ENCODE results near the gene PIEZO2. TPM values are rescaled to one million over a fixed set of nuclear protein-coding genes. Genes with fewer than 3 reads are reported as not detected.

PIEZO2 gene
- total RNA-seq, 4 donors from 2014 or later = 2.1 to 7.4 (median 2.5) TPM; not detected in 1

- no peak overlapping the region for H3K27ac ChIP-seq
- intact Hi-C loops (cut with DNase I) = no loop called here
- no peaks in the 10 kb centered on the region for H3K9me3 ChIP-seq
- H3K4me3 ChIP-seq = no peak overlapping the region
- H3K4me1 ChIP-seq = no peaks in the 10 kb centered on the region
- no peaks in the 10 kb centered on the region for H3K27me3 ChIP-seq
- H3K36me3 ChIP-seq = no peaks in the 10 kb centered on the region
- 60 to 76% methylated on average over 4 of the region's 4 CpGs for WGBS, 2 donors
- no peak for DNase-seq
- no peak for TF ChIP-seq POLR2A (IDR thresholded peaks at IDR 0.05)
These were observed 460.6 kb downstream of the PIEZO2 start for GRCh38 chr18:10688766-10689165.

- no peaks in the 10 kb centered on the region for H3K9me3 ChIP-seq
- DNase-seq = no peak
- TF ChIP-seq CTCF (IDR thresholded peaks at IDR 0.05) (no peak), POLR2A (IDR thresholded peaks at IDR 0.05) (no peak)
- no peaks in the 10 kb centered on the region for H3K36me3 ChIP-seq
- no peak overlapping the region for H3K4me3 ChIP-seq
- intact Hi-C loops (cut with DNase I) = no loop called here
- no peaks in the 10 kb centered on the region for H3K27me3 ChIP-seq
- no peak overlapping the region for H3K27ac ChIP-seq
- WGBS, 2 donors = 55 to 63% methylated on average over 6 to 7 of the region's 8 CpGs
- H3K4me1 ChIP-seq = no peaks in the 10 kb centered on the region
These were observed 462.0 kb downstream of the PIEZO2 start for GRCh38 chr18:10687161-10687925.

- WGBS, 2 donors = 0% methylated on average over 1 of the region's 1 CpG
- H3K36me3 ChIP-seq = no peaks in the 10 kb centered on the region
- no peak for DNase-seq
- TF ChIP-seq CTCF (IDR thresholded peaks at IDR 0.05) = no peak
- TF ChIP-seq POLR2A (IDR thresholded peaks at IDR 0.05) = no peak
- H3K4me3 ChIP-seq = no peak overlapping the region
- no peak overlapping the region for H3K27ac ChIP-seq
- no peaks in the 10 kb centered on the region for H3K9me3 ChIP-seq
- H3K4me1 ChIP-seq = no peaks in the 10 kb centered on the region
- no peaks in the 10 kb centered on the region for H3K27me3 ChIP-seq
- intact Hi-C loops (cut with DNase I) = no loop called here
These were observed 463.1 kb downstream of the PIEZO2 start for GRCh38 chr18:10686308-10686707.

- no peaks in the 10 kb centered on the region for H3K27me3 ChIP-seq
- intact Hi-C loops (cut with DNase I) = no loop called here
- TF ChIP-seq CTCF (IDR thresholded peaks at IDR 0.05) (no peak), POLR2A (IDR thresholded peaks at IDR 0.05) (no peak)
- DNase-seq = no peak
- 76 to 78% methylated on average over 8 to 12 of the region's 15 CpGs for WGBS, 2 donors
- H3K4me1 ChIP-seq = no peaks in the 10 kb centered on the region
- H3K27ac ChIP-seq = no peak overlapping the region
- H3K9me3 ChIP-seq = no peaks in the 10 kb centered on the region
- H3K36me3 ChIP-seq = no peaks in the 10 kb centered on the region
- no peak overlapping the region for H3K4me3 ChIP-seq
These were observed 463.9 kb downstream of the PIEZO2 start for GRCh38 chr18:10685484-10685883.

- Histone ChIP-seq H3K36me3 (no peaks in the 10 kb centered on the region), H3K27me3 (no peaks in the 10 kb centered on the region), H3K27ac (no peak overlapping the region), H3K4me1 (no peaks in the 10 kb centered on the region), H3K9me3 (no peaks in the 10 kb centered on the region), H3K4me3 (no peak overlapping the region)
- no peak for DNase-seq
- intact Hi-C loops (cut with DNase I) = no loop called here
- no peak for TF ChIP-seq CTCF (IDR thresholded peaks at IDR 0.05)
- TF ChIP-seq POLR2A (IDR thresholded peaks at IDR 0.05) = no peak
- WGBS, 2 donors = 78 to 87% methylated on average over 5 of the region's 7 CpGs
These were observed 467.0 kb downstream of the PIEZO2 start for GRCh38 chr18:10682368-10682714.

All from esophagus squamous epithelium (tissue), 5 donors.